Endothelial cell (in vitro differentiated cells): ENCODE results near the gene SH3BGRL3. TPM values are rescaled to one million over a fixed set of nuclear protein-coding genes. Genes with fewer than 3 reads are reported as not detected.
A peak's percentile ranks its signal among the peaks of the same experiment; 100 is the strongest.

Experiments used
- DNase-seq: peaks from one replicate; pipeline ENCODE4 v3.0.0; 2021; ENCODE audit warnings: low spot score
- H3K27ac Mint-ChIP-seq: one replicate; pipeline ENCODE4 v1.8.0; 2021; ENCODE audit warnings: mixed read lengths, inconsistent platforms; ENCODE audit not compliant: unreplicated experiment
- H3K27me3 Mint-ChIP-seq: one replicate; pipeline ENCODE4 v1.8.0; 2021; ENCODE audit warnings: mild to moderate bottlenecking, moderate library complexity, mixed read lengths, inconsistent platforms; ENCODE audit not compliant: unreplicated experiment
- H3K36me3 Mint-ChIP-seq: one replicate; pipeline ENCODE4 v1.8.0; 2021; ENCODE audit warnings: mild to moderate bottlenecking, low read depth, mixed read lengths, inconsistent platforms; ENCODE audit not compliant: unreplicated experiment
- H3K4me1 Mint-ChIP-seq: one replicate; pipeline ENCODE4 v1.8.0; 2021; ENCODE audit warnings: mild to moderate bottlenecking, mixed read lengths, inconsistent platforms; ENCODE audit not compliant: unreplicated experiment
- H3K4me3 Mint-ChIP-seq: one replicate; pipeline ENCODE4 v1.8.0; 2021; ENCODE audit warnings: mild to moderate bottlenecking, mixed read lengths, inconsistent platforms; ENCODE audit not compliant: unreplicated experiment
- H3K9me3 Mint-ChIP-seq: one replicate; pipeline ENCODE4 v1.8.0; 2021; ENCODE audit warnings: mixed read lengths, inconsistent platforms; ENCODE audit not compliant: unreplicated experiment
- CTCF ChIP-seq: fragments of 200-600 bp; sonication (generic); IDR thresholded peaks from one replicate; pipeline ENCODE4 v1.5.0; 2021; ENCODE audit warnings: antibody characterized with exemption; ENCODE audit not compliant: unreplicated experiment
- total RNA-seq: library from RNA; stranded (reverse); fragmentation: NEBNext Ultra II Directional; extraction: Animal tissue kit (Norgen Biotek cat#: 25700); gene quantifications from one replicate; pipeline ENCODE4 v1.2.1, GENCODE V29; 2021; ENCODE audit not compliant: unreplicated experiment

The SH3BGRL3 gene
- total RNA-seq, 1 donor from 2014 or later, result 226 TPM

GRCh38 chr1:26281091-26281958, 1.4 kb downstream of the SH3BGRL3 start:
- no peaks in the 10 kb centered on the region for H3K9me3 Mint-ChIP-seq
- peaks cover 15% of the 10 kb centered on the region for H3K27me3 Mint-ChIP-seq
- peaks cover 24% of the 10 kb centered on the region for H3K36me3 Mint-ChIP-seq
- DNase-seq, result no peak
- TF ChIP-seq CTCF, result no peak
- H3K4me3 Mint-ChIP-seq, result peak overlapping the region; percentile 87
- H3K27ac Mint-ChIP-seq, result peak overlapping the region; percentile 77
- H3K4me1 Mint-ChIP-seq, result peaks cover 24% of the 10 kb centered on the region

GRCh38 chr1:26281971-26282370, 2.1 kb downstream of the SH3BGRL3 start:
- no peak for TF ChIP-seq CTCF
- H3K27ac Mint-ChIP-seq, result no peak overlapping the region
- H3K27me3 Mint-ChIP-seq, result peaks cover 15% of the 10 kb centered on the region
- H3K9me3 Mint-ChIP-seq, result no peaks in the 10 kb centered on the region
- no peak for DNase-seq
- H3K4me3 Mint-ChIP-seq, result peak overlapping the region; percentile 87
- peaks cover 21% of the 10 kb centered on the region for H3K36me3 Mint-ChIP-seq
- peaks cover 26% of the 10 kb centered on the region for H3K4me1 Mint-ChIP-seq

- no peak for DNase-seq
- Mint-ChIP-seq H3K36me3 (peaks cover 19% of the 10 kb centered on the region), H3K27ac (no peak overlapping the region), H3K4me3 (no peak overlapping the region), H3K9me3 (no peaks in the 10 kb centered on the region), H3K27me3 (peaks cover 15% of the 10 kb centered on the region), H3K4me1 (peaks cover 30% of the 10 kb centered on the region)
- TF ChIP-seq CTCF, result no peak
These were observed 2.6 kb downstream of the SH3BGRL3 start for GRCh38 chr1:26282401-26282918.

- no peak for TF ChIP-seq CTCF
- Mint-ChIP-seq H3K36me3 (peaks cover 19% of the 10 kb centered on the region), H3K4me3 (no peak overlapping the region), H3K27me3 (peaks cover 13% of the 10 kb centered on the region), H3K9me3 (no peaks in the 10 kb centered on the region), H3K4me1 (peaks cover 38% of the 10 kb centered on the region), H3K27ac (peak overlapping the region; percentile 72)
- DNase-seq, result no peak
These were observed 3.5 kb downstream of the SH3BGRL3 start for GRCh38 chr1:26283279-26283853.
